ENCODE results near the gene MED4. TPM values are rescaled to one million over a fixed set of nuclear protein-coding genes. Genes with fewer than 3 reads are reported as not detected.

Gene MED4
- total and polyA plus RNA-seq, 9 of the 15 experiments (the other 6 are each of a cell fraction or from before 2014, with no cell fraction given) = 24.5 to 87.3 (median 58.3) TPM

DNA sequence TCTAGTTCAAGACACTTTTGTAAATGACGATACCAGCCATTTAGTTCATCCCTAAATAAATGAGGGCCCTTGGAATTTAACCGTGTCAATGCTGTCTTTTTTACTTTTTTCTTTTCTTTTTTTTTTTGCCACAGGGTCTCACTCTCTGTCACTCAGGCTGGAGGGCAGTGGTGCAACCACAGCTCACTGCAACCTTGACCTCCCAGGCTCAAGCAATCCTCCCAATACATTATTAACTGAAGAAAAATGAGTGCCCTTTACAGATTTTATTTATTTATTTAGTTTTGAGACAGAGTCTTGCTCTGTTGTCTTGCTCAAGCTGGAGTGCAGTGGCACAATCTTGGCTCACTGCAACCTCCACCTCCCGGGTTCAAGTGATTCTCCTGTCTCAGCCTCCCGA is 2.9 kb upstream of the MED4 start (continued):
- TF ChIP-seq KLF13 (tag; IDR thresholded peaks at IDR 0.05; ENCODE audit: borderline replicate concordance, low read depth) (no peak), NRF1 (conservative IDR thresholded peaks at IDR 0.05 in 1 of 2, IDR thresholded peaks at IDR 0.05 in 1 of 2) (no peak), TCF7 (IDR thresholded peaks at IDR 0.05; ENCODE audit: borderline replicate concordance) (no peak), ZNF561 (CRISPR knock-in tag; conservative IDR thresholded peaks at IDR 0.05) (no peak)
- TF ChIP-seq, protein P1, sequence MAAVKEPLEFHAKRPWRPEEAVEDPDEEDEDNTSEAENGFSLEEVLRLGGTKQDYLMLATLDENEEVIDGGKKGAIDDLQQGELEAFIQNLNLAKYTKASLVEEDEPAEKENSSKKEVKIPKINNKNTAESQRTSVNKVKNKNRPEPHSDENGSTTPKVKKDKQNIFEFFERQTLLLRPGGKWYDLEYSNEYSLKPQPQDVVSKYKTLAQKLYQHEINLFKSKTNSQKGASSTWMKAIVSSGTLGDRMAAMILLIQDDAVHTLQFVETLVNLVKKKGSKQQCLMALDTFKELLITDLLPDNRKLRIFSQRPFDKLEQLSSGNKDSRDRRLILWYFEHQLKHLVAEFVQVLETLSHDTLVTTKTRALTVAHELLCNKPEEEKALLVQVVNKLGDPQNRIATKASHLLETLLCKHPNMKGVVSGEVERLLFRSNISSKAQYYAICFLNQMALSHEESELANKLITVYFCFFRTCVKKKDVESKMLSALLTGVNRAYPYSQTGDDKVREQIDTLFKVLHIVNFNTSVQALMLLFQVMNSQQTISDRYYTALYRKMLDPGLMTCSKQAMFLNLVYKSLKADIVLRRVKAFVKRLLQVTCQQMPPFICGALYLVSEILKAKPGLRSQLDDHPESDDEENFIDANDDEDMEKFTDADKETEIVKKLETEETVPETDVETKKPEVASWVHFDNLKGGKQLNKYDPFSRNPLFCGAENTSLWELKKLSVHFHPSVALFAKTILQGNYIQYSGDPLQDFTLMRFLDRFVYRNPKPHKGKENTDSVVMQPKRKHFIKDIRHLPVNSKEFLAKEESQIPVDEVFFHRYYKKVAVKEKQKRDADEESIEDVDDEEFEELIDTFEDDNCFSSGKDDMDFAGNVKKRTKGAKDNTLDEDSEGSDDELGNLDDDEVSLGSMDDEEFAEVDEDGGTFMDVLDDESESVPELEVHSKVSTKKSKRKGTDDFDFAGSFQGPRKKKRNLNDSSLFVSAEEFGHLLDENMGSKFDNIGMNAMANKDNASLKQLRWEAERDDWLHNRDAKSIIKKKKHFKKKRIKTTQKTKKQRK (IDR thresholded peaks at IDR 0.05; ENCODE audit: borderline replicate concordance, low read depth, low read length) = no peak

DNA sequence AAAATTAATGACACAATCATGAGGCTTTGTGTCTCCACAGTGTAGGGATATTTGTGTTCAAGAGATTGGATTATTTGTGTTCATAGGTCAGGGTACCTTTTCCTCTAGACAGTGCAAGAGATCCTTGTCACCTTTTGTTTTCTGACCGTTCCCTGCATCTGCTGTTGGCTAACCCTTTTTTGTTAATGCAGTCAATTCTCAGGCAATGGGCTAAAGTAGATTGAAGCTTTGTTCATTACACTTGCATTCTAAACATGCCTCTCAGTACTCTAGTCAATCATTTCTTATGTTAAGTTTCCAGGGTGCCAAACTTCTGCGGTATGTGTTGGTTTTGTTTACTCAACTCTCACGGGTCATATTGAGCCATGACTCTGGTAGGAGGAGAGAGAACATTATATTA is 1.8 kb upstream of the MED4 start:
- no TSS peak for BruUV-seq (replicated peaks)
- no peak for TF ChIP-seq KDM2B (CRISPR knock-in tag; IDR thresholded peaks at IDR 0.05)
- TF ChIP-seq HLTF (IDR thresholded peaks at IDR 0.05) = no peak
- no peak for TF ChIP-seq ZNF134 (CRISPR knock-in tag; conservative IDR thresholded peaks at IDR 0.05)
- TF ChIP-seq ZNF785 (CRISPR knock-in tag; IDR thresholded peaks at IDR 0.05) = no peak
- TF ChIP-seq, protein P2, sequence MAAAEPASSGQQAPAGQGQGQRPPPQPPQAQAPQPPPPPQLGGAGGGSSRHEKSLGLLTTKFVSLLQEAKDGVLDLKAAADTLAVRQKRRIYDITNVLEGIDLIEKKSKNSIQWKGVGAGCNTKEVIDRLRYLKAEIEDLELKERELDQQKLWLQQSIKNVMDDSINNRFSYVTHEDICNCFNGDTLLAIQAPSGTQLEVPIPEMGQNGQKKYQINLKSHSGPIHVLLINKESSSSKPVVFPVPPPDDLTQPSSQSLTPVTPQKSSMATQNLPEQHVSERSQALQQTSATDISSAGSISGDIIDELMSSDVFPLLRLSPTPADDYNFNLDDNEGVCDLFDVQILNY (CRISPR knock-in tag; IDR thresholded peaks at IDR 0.05) = no peak
- TF ChIP-seq TCF7 (IDR thresholded peaks at IDR 0.05; ENCODE audit: borderline replicate concordance) = no peak
- POLR2A ChIA-PET = no interaction called here
- Histone ChIP-seq H3K9ac (ENCODE audit: insufficient read depth in 1 of 2, low read depth in 2 of 2, low read length in 2 of 2) (no peak overlapping the region), H3K36me3 (ENCODE audit: control insufficient read depth, insufficient read depth, low read length) (peaks cover 7% of the 10 kb centered on the region; the same call in 1 of the 3 replicates), H4K20me1 (replicated peaks; ENCODE audit: control insufficient read depth, insufficient read depth, low read length) (peaks cover 12% of the 10 kb centered on the region), H2AFZ (ENCODE audit: low read depth, low read length) (no peak overlapping the region; the same call in 1 of the 2 replicates), H3K9me3 (replicated peaks; ENCODE audit: control insufficient read depth, insufficient read depth, low read depth, low read length) (0 out of 2 replicates have a peak, but pooled peaks cover 3% of the 10 kb centered on the region), H3K27ac (ENCODE audit: extremely low read depth, low read depth, low read length) (no peak overlapping the region), H3K4me1 (replicated peaks in 1 of 2; ENCODE audit: control insufficient read depth in 2 of 2, insufficient read depth in 2 of 2, low read length in 2 of 2) (peaks cover 0 to 3% of the 10 kb centered on the region in 2 experiments; a peak in 2 of 5 replicates), H3K9me1 (ENCODE audit: control insufficient read depth, insufficient read depth, low read length) (no peaks in the 10 kb centered on the region), H3K4me3 (no peak overlapping the region), H3K4me2 (ENCODE audit: insufficient read depth, low read length) (no peak overlapping the region), H3K27me3 (ENCODE audit: control insufficient read depth in 2 of 2, insufficient read depth in 2 of 2, low read length in 2 of 2) (no peaks in the 10 kb centered on the region), H3K79me2 (ENCODE audit: control insufficient read depth, insufficient read depth, low read length) (peaks cover 33% of the 10 kb centered on the region)
- FAIRE-seq (no peak), ATAC-seq (no peak), DNase-seq (ENCODE audit: extremely low read depth in 1 of 4, low spot score in 3 of 4) (no peak)
- in situ Hi-C loops (cut with MboI) (no loop called here), intact Hi-C loops (cut with micrococcal nuclease) (no loop called here)
- CTCF ChIA-PET (ENCODE audit: low intra/inter-chr PET ratio) = no interaction called here
- 38% methylated on average over 3 of the region's 3 CpGs for WGBS (ENCODE audit: insufficient coverage, low coverage, missing lambda C conversion rate)
